ENCODE data around the gene ZNF415.

Gene ZNF415

DNA sequence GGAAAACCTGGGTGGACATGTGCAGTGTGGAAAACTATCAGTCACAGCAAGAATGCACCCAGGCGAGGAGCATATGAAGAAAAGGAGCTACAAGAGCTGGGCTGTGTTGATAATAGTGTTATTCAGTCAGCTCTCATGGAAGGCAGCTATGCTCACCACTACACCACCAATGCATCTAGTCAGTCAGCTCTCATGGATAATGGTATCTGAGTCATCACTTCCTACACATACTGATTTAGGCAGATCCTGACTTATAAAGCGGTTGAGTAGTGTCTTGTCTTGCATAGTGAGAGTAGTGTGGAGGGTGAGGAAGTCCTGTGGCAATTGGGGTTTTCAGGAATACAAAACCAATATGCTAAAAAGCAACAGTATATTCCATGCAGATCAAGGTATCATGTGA is 20.4 kb downstream of the ZNF415 start:
- no peaks in the 10 kb centered on the region; the same call in none of the 2 replicates for H3K9me3 ChIP-seq (ENCODE audit: control insufficient read depth, insufficient read depth, low read depth, low read length)
- no peak overlapping the region for H3K4me3 ChIP-seq (ENCODE audit: low read depth, low read length)
- H3K36me3 ChIP-seq (ENCODE audit: control insufficient read depth in 2 of 2, insufficient read depth in 1 of 2, low read length in 2 of 2) = no peaks in the 10 kb centered on the region
- TF ChIP-seq ZSCAN23 (tag by site-specific recombination; IDR thresholded peaks at IDR 0.05) (no peak), KLF10 (tag by site-specific recombination; IDR thresholded peaks at IDR 0.05) (no peak), ZIC2 (tag by site-specific recombination; IDR thresholded peaks at IDR 0.05) (no peak), GLIS1 (tag by site-specific recombination; IDR thresholded peaks at IDR 0.05) (no peak), ZNF274 (IDR thresholded peaks at IDR 0.05; ENCODE audit: low read length) (no peak), ZNF274 (tag by site-specific recombination; IDR thresholded peaks at IDR 0.05; ENCODE audit: borderline replicate concordance) (no peak), OVOL3 (tag by site-specific recombination; IDR thresholded peaks at IDR 0.05) (no peak), SP7 (tag by site-specific recombination; IDR thresholded peaks at IDR 0.05) (no peak), ZNF792 (tag by site-specific recombination; IDR thresholded peaks at IDR 0.05) (no peak), ZNF354C (tag by site-specific recombination; IDR thresholded peaks at IDR 0.05; ENCODE audit: borderline replicate concordance, low read depth) (no peak), WT1 (tag by site-specific recombination; IDR thresholded peaks at IDR 0.05) (no peak)
- TF ChIP-seq, protein P1, sequence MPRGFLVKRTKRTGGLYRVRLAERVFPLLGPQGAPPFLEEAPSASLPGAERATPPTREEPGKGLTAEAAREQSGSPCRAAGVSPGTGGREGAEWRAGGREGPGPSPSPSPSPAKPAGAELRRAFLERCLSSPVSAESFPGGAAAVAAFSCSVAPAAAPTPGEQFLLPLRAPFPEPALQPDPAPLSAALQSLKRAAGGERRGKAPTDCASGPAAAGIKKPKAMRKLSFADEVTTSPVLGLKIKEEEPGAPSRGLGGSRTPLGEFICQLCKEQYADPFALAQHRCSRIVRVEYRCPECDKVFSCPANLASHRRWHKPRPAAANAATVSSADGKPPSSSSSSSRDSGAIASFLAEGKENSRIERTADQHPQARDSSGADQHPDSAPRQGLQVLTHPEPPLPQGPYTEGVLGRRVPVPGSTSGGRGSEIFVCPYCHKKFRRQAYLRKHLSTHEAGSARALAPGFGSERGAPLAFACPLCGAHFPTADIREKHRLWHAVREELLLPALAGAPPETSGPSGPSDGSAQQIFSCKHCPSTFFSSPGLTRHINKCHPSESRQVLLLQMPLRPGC (tag by site-specific recombination; IDR thresholded peaks at IDR 0.05) = no peak
- TF ChIP-seq, protein P2, sequence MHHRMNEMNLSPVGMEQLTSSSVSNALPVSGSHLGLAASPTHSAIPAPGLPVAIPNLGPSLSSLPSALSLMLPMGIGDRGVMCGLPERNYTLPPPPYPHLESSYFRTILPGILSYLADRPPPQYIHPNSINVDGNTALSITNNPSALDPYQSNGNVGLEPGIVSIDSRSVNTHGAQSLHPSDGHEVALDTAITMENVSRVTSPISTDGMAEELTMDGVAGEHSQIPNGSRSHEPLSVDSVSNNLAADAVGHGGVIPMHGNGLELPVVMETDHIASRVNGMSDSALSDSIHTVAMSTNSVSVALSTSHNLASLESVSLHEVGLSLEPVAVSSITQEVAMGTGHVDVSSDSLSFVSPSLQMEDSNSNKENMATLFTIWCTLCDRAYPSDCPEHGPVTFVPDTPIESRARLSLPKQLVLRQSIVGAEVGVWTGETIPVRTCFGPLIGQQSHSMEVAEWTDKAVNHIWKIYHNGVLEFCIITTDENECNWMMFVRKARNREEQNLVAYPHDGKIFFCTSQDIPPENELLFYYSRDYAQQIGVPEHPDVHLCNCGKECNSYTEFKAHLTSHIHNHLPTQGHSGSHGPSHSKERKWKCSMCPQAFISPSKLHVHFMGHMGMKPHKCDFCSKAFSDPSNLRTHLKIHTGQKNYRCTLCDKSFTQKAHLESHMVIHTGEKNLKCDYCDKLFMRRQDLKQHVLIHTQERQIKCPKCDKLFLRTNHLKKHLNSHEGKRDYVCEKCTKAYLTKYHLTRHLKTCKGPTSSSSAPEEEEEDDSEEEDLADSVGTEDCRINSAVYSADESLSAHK (tag by site-specific recombination; IDR thresholded peaks at IDR 0.05) = no peak
- ChIA-PET POLR2A (no interaction called here), CTCF (no interaction called here)
- H3K4me1 ChIP-seq (ENCODE audit: control insufficient read depth, insufficient read depth, low read length) = no peaks in the 10 kb centered on the region
- no peak overlapping the region for H3K27ac ChIP-seq (ENCODE audit: extremely low read depth, low read depth, low read length)

DNA sequence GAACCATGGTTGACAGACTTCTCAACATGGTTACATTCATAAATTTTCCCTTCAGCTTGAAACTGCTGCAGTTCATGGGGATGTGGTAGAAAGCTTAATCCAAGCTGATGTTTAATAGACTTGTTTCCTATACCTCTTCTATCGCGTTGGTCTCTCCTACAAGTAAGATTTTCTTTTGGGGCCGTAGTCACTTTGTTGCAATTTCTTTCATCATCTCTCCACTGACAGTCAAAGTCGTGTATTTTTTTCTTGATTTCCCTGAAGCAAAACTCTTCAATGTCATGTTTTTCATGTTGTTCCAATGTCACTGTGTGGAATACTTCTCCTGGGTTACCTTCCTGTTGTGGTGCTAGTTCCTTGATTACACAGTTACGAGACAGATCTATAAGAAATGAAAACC is 23.2 kb downstream of the ZNF415 start:
- TF ChIP-seq REPIN1 (tag by site-specific recombination; IDR thresholded peaks at IDR 0.05; ENCODE audit: low read depth) (no peak), MYNN (tag by site-specific recombination; IDR thresholded peaks at IDR 0.05; ENCODE audit: borderline replicate concordance) (no peak), ZNF624 (tag by site-specific recombination; IDR thresholded peaks at IDR 0.05) (no peak), RBAK (tag by site-specific recombination; IDR thresholded peaks at IDR 0.05) (no peak), ZNF423 (tag by site-specific recombination; IDR thresholded peaks at IDR 0.05) (no peak), ZNF629 (tag by site-specific recombination; IDR thresholded peaks at IDR 0.05) (no peak)
- TF ChIP-seq, protein P3, sequence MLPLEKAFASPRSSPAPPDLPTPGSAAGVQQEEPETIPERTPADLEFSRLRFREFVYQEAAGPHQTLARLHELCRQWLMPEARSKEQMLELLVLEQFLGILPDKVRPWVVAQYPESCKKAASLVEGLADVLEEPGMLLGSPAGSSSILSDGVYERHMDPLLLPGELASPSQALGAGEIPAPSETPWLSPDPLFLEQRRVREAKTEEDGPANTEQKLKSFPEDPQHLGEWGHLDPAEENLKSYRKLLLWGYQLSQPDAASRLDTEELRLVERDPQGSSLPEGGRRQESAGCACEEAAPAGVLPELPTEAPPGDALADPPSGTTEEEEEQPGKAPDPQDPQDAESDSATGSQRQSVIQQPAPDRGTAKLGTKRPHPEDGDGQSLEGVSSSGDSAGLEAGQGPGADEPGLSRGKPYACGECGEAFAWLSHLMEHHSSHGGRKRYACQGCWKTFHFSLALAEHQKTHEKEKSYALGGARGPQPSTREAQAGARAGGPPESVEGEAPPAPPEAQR (tag by site-specific recombination; IDR thresholded peaks at IDR 0.05) = no peak
- TF ChIP-seq, protein P4, sequence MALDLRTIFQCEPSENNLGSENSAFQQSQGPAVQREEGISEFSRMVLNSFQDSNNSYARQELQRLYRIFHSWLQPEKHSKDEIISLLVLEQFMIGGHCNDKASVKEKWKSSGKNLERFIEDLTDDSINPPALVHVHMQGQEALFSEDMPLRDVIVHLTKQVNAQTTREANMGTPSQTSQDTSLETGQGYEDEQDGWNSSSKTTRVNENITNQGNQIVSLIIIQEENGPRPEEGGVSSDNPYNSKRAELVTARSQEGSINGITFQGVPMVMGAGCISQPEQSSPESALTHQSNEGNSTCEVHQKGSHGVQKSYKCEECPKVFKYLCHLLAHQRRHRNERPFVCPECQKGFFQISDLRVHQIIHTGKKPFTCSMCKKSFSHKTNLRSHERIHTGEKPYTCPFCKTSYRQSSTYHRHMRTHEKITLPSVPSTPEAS (tag by site-specific recombination; IDR thresholded peaks at IDR 0.05) = no peak
- POLR2A ChIA-PET = no interaction called here
- no peaks in the 10 kb centered on the region for H3K36me3 ChIP-seq (ENCODE audit: control insufficient read depth in 2 of 2, insufficient read depth in 1 of 2, low read length in 2 of 2)

More for the DNA sequence above, 23.2 kb downstream of the ZNF415 start:
- Histone ChIP-seq H3K4me1 (ENCODE audit: control insufficient read depth, insufficient read depth, low read length) (no peaks in the 10 kb centered on the region), H3K4me3 (ENCODE audit: low read depth, low read length) (no peak overlapping the region), H3K27ac (ENCODE audit: extremely low read depth, low read depth, low read length) (no peak overlapping the region), H3K9me3 (ENCODE audit: control insufficient read depth, insufficient read depth, low read depth, low read length) (no peaks in the 10 kb centered on the region)
- CTCF ChIA-PET = no interaction called here

Measured in HEK293 (cell line).